SK-N-SH (cell line): ENCODE measurements around the gene IFI27L1. TPM values are rescaled to one million over a fixed set of nuclear protein-coding genes. Genes with fewer than 3 reads are reported as not detected.

Source experiments
- CTCF ChIA-PET: fragments of 300-600, 350-600 bp; formaldehyde crosslinking; extraction: SDS; loops from one replicate; lab custom pipeline; 2021; lab: Yijun Ruan, JAX
- POLR2A ChIA-PET: fragments of 350-600 bp; sonication (Branson Sonifier 250); formaldehyde crosslinking; extraction: SDS; loops from one replicate; lab custom pipeline; 2020; ENCODE audit warnings: antibody characterized with exemption, inconsistent platforms; lab: Yijun Ruan, JAX
- DNase-seq: peaks from one replicate; pipeline ENCODE4 v3.0.0; 2012
- H2AFZ ChIP-seq: fragments of 200-600 bp; sonication (generic); 2 replicates; pipeline ENCODE4 v1.8.1; 2016; ENCODE audit warnings: antibody characterized with exemption, mild to moderate bottlenecking, low read depth
- H3F3A ChIP-seq: fragments of 200-600 bp; sonication (generic); replicated peaks from 2 replicates; pipeline ENCODE3; 2016; ENCODE audit warnings: antibody characterized with exemption, mild to moderate bottlenecking; ENCODE audit not compliant: insufficient read depth
- H3K27ac ChIP-seq, 2 experiments: fragments of 200-500 bp in 1 of 2; fragments of 200-600 bp in 1 of 2; sonication (Bioruptor generic) in 1 of 2; sonication (generic), shearing (Covaris generic) in 1 of 2; 2 replicates each; pipeline versions ENCODE4 v1.5.1 to v1.6.1; 2014 to 2016; ENCODE audit warnings: low read depth in 2 of 2, inconsistent platforms in 1 of 2, low read length in 1 of 2, mild to moderate bottlenecking in 1 of 2, mixed read lengths in 1 of 2
- H3K27me3 ChIP-seq: fragments of 200-600 bp; sonication (generic), shearing (Covaris generic); 2 replicates; pipeline ENCODE4 v1.6.1; 2016; ENCODE audit warnings: mixed run types; ENCODE audit not compliant: insufficient read depth
- H3K36me3 ChIP-seq, 2 experiments: fragments of 200-500 bp in 1 of 2; fragments of 200-600 bp in 1 of 2; sonication (Bioruptor generic) in 1 of 2; sonication (generic) in 1 of 2; replicated peaks in 1 of 2; 2 replicates each; pipeline versions ENCODE3 to v1.5.1; 2014 to 2016; ENCODE audit warnings: low read length in 1 of 2, mild to moderate bottlenecking in 1 of 2; ENCODE audit not compliant: insufficient read depth in 2 of 2, control insufficient read depth in 1 of 2
- H3K4me1 ChIP-seq, 2 experiments: fragments of 200-500 bp in 1 of 2; fragments of 200-600 bp in 1 of 2; sonication (Bioruptor generic) in 1 of 2; sonication (generic), shearing (Covaris generic) in 1 of 2; 2 replicates each; pipeline versions ENCODE4 v1.5.1 to v1.6.1; 2014 to 2016; ENCODE audit warnings: low read depth in 1 of 2, low read length in 1 of 2, mixed run types in 1 of 2; ENCODE audit not compliant: insufficient read depth in 2 of 2, control insufficient read depth in 1 of 2
- H3K4me2 ChIP-seq: fragments of 200-600 bp; sonication (generic), shearing (Covaris generic); 2 replicates; pipeline ENCODE4 v1.6.1; 2017; ENCODE audit warnings: mixed run types
- H3K4me3 ChIP-seq, 2 experiments: fragments of 200-500 bp in 1 of 2; fragments of 200-600 bp in 1 of 2; sonication (Bioruptor generic) in 1 of 2; sonication (generic), shearing (Covaris generic) in 1 of 2; 2 replicates each; pipeline versions ENCODE4 v1.5.1 to v1.8.1; 2014 to 2016; ENCODE audit warnings: low read depth in 2 of 2, inconsistent platforms in 1 of 2, low read length in 1 of 2, mild to moderate bottlenecking in 1 of 2, mixed read lengths in 1 of 2, moderate library complexity in 1 of 2
- H3K79me2 ChIP-seq: fragments of 200-600 bp; sonication (generic); 2 replicates; pipeline ENCODE4 v1.8.1; 2017; ENCODE audit warnings: mild to moderate bottlenecking; ENCODE audit not compliant: insufficient read depth
- H3K9ac ChIP-seq: fragments of 200-600 bp; sonication (generic); 2 replicates; pipeline ENCODE4 v1.6.1; 2017; ENCODE audit warnings: mixed run types
- H3K9me2 ChIP-seq: fragments of 200-600 bp; sonication (generic); 2 replicates; pipeline ENCODE4 v1.6.1; 2017; ENCODE audit warnings: mixed run types
- H3K9me3 ChIP-seq: fragments of 200-600 bp; sonication (generic); 2 replicates; pipeline ENCODE4 v1.6.1; 2017; ENCODE audit warnings: mixed run types, mild to moderate bottlenecking, moderate library complexity
- H4K20me1 ChIP-seq: fragments of 200-600 bp; sonication (generic); 2 replicates; pipeline ENCODE4 v1.6.1; 2017; ENCODE audit warnings: mild to moderate bottlenecking, mixed run types; ENCODE audit not compliant: insufficient read depth
- EP300 ChIP-seq, 2 experiments: IDR thresholded peaks; 2 replicates each; pipeline versions ENCODE4 v1.4.0 to v1.6.1; 2012; ENCODE audit warnings: borderline replicate concordance in 1 of 2, low read depth in 1 of 2, low read length in 1 of 2
- EZH2phosphoT487 ChIP-seq: fragments of 200-600 bp; sonication (generic); IDR thresholded peaks from 2 replicates; pipeline ENCODE4 v1.6.1; 2017; ENCODE audit warnings: low read depth, mixed run types, mild to moderate bottlenecking, antibody characterized with exemption, moderate library complexity, borderline replicate concordance
- FOSL2 ChIP-seq: IDR thresholded peaks from 2 replicates; pipeline ENCODE4 v1.4.0; 2012; ENCODE audit warnings: low read depth, mild to moderate bottlenecking, moderate library complexity, borderline replicate concordance
- GABPA ChIP-seq: IDR thresholded peaks from 2 replicates; pipeline ENCODE4 v1.4.0; 2012; ENCODE audit warnings: low read depth, mild to moderate bottlenecking
- NRF1 ChIP-seq: IDR thresholded peaks from 2 replicates; pipeline ENCODE4 v1.6.1; 2012; ENCODE audit warnings: low read depth, mild to moderate bottlenecking, low read length
- RFX5 ChIP-seq: IDR thresholded peaks from 2 replicates; pipeline ENCODE4 v1.6.1; 2012; ENCODE audit warnings: mild to moderate bottlenecking, improper control_type of control experiment, low read length
- TEAD4 ChIP-seq: IDR thresholded peaks from 2 replicates; pipeline ENCODE4 v1.4.0; 2012; ENCODE audit warnings: mild to moderate bottlenecking, borderline replicate concordance; ENCODE audit not compliant: insufficient read depth
- YY1 ChIP-seq: IDR thresholded peaks from 2 replicates; pipeline ENCODE4 v1.4.0; 2012; ENCODE audit warnings: low read depth, mild to moderate bottlenecking
- WGBS: methylation state at CpG from one replicate; pipeline ENCODE4 v1.1.6; 2017; ENCODE audit warnings: low lambda C conversion rate; 5-methylcytosine and 5-hydroxymethylcytosine counted together
- polyA plus RNA-seq, 3 experiments: library from polyadenylated mRNA; depleted of rRNA; stranded (reverse); fragments of >200 nt; gene quantifications; 2 replicates each; pipeline ENCODE4 v1.2.3, GENCODE V29; 2012
- TF ChIP-seq, protein P1 (sequence below): IDR thresholded peaks from 2 replicates; pipeline ENCODE4 v1.4.0; 2012; ENCODE audit warnings: low read depth, borderline replicate concordance
- TF ChIP-seq, protein P2 (sequence below): fragments of 150-350 bp; IDR thresholded peaks from 2 replicates; pipeline ENCODE4 v1.6.1; 2017; ENCODE audit warnings: antibody characterized with exemption, low read length, low read depth, borderline replicate concordance

Gene IFI27L1
- polyA plus RNA-seq, 1 of the 3 experiments (the other 2 are of a cell fraction): 35.3 TPM

DNA sequence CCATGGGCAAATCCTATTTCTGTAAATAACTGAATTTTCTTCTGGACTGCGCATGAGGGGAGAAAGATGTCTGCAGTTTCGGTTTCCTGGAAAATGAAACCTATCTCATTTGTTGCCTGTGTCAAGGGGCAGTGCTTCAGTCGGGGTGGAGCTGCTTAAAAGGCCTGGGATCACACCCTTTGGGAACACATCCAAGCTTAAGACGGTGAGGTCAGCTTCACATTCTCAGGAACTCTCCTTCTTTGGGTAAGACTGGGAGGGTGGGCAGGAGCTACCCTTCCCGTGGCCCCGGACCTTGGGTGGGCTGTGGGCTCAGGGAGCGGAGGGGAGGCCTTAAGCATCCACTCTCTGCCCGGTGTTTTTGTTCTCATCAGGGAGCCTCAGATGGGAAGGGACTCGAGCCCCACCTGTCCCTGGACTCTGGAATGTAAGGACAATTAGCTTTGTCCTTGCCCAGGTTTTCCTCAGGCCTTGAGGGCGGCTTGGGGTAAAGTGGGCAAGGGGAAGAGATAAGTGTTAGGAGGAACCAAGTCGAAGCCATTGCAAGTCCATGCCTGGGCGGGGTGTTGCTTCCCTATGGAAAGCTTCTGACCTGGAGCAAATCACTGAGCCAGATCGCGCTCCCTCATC is 29.6 kb downstream of the IFI27L1 start, which contains the start of gene IFI27 (continued):
- TF ChIP-seq FOSL2 (no peak), EP300 (IDR thresholded peaks at IDR 0.05; ENCODE audit: borderline replicate concordance in 1 of 2, low read depth in 1 of 2, low read length in 1 of 2) (no peak), RFX5 (no peak)

DNA sequence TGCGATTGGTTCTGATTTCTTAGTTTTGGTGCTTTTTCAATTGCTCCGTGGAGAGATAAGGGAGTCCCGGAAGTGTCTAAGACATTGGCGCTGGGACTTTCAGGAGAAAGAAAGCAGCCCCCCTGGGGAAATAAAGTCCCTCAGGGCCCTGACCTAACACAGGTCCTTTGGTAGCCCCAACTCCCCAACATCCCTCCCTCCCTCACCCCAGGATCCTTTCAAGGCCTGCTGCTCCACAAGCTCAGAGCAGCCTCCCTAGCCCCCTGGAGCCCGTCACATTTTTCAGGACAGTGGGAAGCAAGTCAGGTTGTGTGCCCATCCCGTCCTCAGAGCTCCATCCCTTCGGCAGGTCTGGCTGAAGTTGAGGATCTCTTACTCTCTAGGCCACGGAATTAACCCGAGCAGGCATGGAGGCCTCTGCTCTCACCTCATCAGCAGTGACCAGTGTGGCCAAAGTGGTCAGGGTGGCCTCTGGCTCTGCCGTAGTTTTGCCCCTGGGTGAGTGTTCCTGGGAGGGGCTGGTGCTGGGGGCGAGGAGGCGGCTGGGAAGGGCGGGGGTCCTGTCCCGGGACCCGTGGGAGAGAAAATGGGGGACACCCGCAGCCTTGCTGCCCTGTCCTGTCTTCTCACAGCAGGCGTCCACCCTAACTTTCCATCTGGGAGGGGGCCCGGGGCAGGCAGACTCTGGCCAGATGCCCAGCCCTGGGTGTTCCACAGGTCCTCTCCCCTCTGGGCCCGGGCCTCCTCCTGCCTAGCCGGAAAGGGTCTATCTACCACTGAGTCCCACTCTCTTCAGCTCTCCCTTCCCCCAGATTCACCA is 30.4 kb downstream of the IFI27L1 start:
- no peak for DNase-seq
- no peak overlapping the region for H2AFZ ChIP-seq
- H3K4me3 ChIP-seq: no peak overlapping the region
- no peak for TF ChIP-seq EP300 (IDR thresholded peaks at IDR 0.05; ENCODE audit: borderline replicate concordance in 1 of 2, low read depth in 1 of 2, low read length in 1 of 2)
- no peak for TF ChIP-seq RFX5
- TF ChIP-seq, protein P1, sequence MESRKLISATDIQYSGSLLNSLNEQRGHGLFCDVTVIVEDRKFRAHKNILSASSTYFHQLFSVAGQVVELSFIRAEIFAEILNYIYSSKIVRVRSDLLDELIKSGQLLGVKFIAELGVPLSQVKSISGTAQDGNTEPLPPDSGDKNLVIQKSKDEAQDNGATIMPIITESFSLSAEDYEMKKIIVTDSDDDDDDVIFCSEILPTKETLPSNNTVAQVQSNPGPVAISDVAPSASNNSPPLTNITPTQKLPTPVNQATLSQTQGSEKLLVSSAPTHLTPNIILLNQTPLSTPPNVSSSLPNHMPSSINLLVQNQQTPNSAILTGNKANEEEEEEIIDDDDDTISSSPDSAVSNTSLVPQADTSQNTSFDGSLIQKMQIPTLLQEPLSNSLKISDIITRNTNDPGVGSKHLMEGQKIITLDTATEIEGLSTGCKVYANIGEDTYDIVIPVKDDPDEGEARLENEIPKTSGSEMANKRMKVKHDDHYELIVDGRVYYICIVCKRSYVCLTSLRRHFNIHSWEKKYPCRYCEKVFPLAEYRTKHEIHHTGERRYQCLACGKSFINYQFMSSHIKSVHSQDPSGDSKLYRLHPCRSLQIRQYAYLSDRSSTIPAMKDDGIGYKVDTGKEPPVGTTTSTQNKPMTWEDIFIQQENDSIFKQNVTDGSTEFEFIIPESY: no peak
- TF ChIP-seq TEAD4: no peak
- TF ChIP-seq, protein P2, sequence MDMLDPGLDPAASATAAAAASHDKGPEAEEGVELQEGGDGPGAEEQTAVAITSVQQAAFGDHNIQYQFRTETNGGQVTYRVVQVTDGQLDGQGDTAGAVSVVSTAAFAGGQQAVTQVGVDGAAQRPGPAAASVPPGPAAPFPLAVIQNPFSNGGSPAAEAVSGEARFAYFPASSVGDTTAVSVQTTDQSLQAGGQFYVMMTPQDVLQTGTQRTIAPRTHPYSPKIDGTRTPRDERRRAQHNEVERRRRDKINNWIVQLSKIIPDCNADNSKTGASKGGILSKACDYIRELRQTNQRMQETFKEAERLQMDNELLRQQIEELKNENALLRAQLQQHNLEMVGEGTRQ: no peak
- TF ChIP-seq YY1: no peak
- no peak for TF ChIP-seq FOSL2
- TF ChIP-seq NRF1: no peak
- no peak for TF ChIP-seq EZH2phosphoT487
- TF ChIP-seq GABPA: no peak
- H3K4me2 ChIP-seq: no peak overlapping the region
- no peak overlapping the region for H3K27ac ChIP-seq
- 89% methylated on average over 13 of the region's 20 CpGs for WGBS
- H3K9me2 ChIP-seq: no peaks in the 10 kb centered on the region
- H3K4me1 ChIP-seq: peaks cover 0 to 35% of the 10 kb centered on the region in 2 experiments; a peak in 1 of 4 replicates
- H3K36me3 ChIP-seq: peaks cover 0 to 3% of the 10 kb centered on the region in 2 experiments
- ChIA-PET CTCF (interaction anchor here (1.0 to 3.3 kb wide), 4 partner anchors 20 to 75 kb away, joined by 3 to 11 read pairs (median 4); no protein-coding TSS in a partner anchor), POLR2A (no interaction called here)
- no peaks in the 10 kb centered on the region for H3K9me3 ChIP-seq
- no peaks in the 10 kb centered on the region for H3K27me3 ChIP-seq
- no peaks in the 10 kb centered on the region for H4K20me1 ChIP-seq
- H3K79me2 ChIP-seq: no peaks in the 10 kb centered on the region
- H3F3A ChIP-seq: no peaks in the 10 kb centered on the region
- no peak overlapping the region for H3K9ac ChIP-seq
